Chondrocyte (in vitro differentiated cells): ENCODE results near the gene SRCIN1. TPM values are rescaled to one million over a fixed set of nuclear protein-coding genes. Genes with fewer than 3 reads are reported as not detected.

Experiments
- DNase-seq: peaks from one replicate; pipeline ENCODE4 v3.0.0; 2021; ENCODE audit warnings: mixed read lengths, low spot score
- H3K27ac Mint-ChIP-seq: one replicate; pipeline ENCODE4 v1.8.0; 2021; ENCODE audit warnings: mild to moderate bottlenecking, moderate library complexity, mixed read lengths; ENCODE audit not compliant: unreplicated experiment
- H3K27me3 Mint-ChIP-seq: 2 replicates; pipeline ENCODE4 v1.8.0; 2021; ENCODE audit warnings: low read depth, mixed read lengths
- H3K36me3 Mint-ChIP-seq: 2 replicates; pipeline ENCODE4 v1.8.0; 2021; ENCODE audit warnings: low read depth, mixed read lengths
- H3K4me1 Mint-ChIP-seq: 2 replicates; pipeline ENCODE4 v1.8.0; 2021; ENCODE audit warnings: low read depth, mild to moderate bottlenecking, mixed read lengths
- H3K4me3 Mint-ChIP-seq: one replicate; pipeline ENCODE4 v1.8.0; 2021; ENCODE audit warnings: mild to moderate bottlenecking, moderate library complexity, mixed read lengths; ENCODE audit not compliant: unreplicated experiment
- H3K9me3 Mint-ChIP-seq: 2 replicates; pipeline ENCODE4 v1.8.0; 2021; ENCODE audit warnings: low read depth, mixed read lengths
- total RNA-seq: library from RNA; stranded (reverse); gene quantifications from 3 replicates; pipeline ENCODE4 v1.2.1, GENCODE V29; 2021
- TF ChIP-seq, protein P1 (sequence below): fragments of 200-600 bp; sonication (generic); IDR thresholded peaks from 2 replicates; pipeline ENCODE4 v1.5.0; 2021; ENCODE audit warnings: antibody characterized with exemption, mild to moderate bottlenecking, moderate library complexity

Gene SRCIN1
- total RNA-seq, 1 donor from 2014 or later = 0.30 TPM

DNA sequence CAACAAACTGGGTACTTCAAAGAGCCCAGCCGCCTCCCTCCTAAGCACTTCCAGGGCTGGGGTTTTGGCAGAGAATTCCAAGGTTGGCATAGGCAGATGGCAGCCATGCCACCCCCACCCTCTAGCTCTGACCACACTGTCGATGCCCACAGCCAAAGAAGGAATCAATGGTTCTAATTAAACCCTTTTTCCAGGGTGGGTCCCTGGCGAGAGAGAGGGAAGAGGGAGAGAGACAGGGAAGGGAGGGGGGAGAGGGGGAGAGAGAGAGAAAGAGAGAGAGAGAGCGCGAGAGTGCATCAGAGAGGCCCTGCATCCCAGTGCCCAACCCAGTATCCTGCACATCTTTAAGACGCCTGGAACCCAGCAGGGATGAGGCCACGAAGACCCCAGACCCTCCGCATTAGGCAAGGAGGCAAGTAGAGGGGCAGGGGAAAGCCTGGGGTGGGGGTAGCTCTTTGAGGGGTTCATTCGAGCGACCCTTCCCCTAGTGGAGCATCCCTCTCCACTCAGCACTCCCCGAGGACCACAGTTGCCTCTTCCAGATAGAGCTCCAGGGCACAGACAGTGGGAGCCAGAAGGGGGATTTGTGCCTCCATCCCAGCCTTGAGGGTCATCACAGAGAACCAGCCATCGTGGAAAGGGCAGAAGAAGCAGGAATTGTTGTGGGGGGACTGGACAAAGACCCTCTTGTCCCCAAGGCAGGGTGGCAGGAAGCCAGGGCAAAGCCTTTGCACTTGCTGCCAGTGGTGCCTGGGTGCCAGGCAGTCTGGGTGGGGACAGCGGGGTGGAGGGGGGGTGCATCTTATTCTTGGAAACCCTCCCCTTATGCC lies 2.6 kb downstream of the SRCIN1 start:
- H3K9me3 Mint-ChIP-seq = no peaks in the 10 kb centered on the region
- no peak overlapping the region for H3K27ac Mint-ChIP-seq
- no peaks in the 10 kb centered on the region for H3K36me3 Mint-ChIP-seq
- peaks cover 12% of the 10 kb centered on the region for H3K4me1 Mint-ChIP-seq
- H3K4me3 Mint-ChIP-seq = no peak overlapping the region
- DNase-seq = no peak
- TF ChIP-seq, protein P1, sequence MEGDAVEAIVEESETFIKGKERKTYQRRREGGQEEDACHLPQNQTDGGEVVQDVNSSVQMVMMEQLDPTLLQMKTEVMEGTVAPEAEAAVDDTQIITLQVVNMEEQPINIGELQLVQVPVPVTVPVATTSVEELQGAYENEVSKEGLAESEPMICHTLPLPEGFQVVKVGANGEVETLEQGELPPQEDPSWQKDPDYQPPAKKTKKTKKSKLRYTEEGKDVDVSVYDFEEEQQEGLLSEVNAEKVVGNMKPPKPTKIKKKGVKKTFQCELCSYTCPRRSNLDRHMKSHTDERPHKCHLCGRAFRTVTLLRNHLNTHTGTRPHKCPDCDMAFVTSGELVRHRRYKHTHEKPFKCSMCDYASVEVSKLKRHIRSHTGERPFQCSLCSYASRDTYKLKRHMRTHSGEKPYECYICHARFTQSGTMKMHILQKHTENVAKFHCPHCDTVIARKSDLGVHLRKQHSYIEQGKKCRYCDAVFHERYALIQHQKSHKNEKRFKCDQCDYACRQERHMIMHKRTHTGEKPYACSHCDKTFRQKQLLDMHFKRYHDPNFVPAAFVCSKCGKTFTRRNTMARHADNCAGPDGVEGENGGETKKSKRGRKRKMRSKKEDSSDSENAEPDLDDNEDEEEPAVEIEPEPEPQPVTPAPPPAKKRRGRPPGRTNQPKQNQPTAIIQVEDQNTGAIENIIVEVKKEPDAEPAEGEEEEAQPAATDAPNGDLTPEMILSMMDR = no peak
- peaks cover 36% of the 10 kb centered on the region for H3K27me3 Mint-ChIP-seq

DNA sequence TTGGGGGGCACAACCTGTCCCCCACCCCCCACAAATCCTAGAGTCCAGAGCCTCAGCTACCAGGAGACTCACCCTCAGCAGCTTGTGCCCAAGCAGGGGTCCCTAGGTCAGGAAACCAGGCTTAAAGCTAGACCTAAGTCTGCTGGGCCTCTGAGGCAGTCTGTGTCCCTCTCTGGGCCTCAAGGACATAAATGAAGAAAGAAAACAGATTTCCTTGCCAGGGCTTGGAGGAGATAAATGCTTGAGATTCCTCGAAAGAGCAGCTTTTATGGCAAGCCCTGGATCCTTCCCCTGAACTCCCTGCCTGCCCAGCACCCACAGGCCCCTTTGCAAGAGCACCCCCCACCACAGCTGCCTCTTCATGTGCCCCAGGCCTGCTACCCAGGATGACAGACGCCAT lies 3.3 kb downstream of the SRCIN1 start:
- no peak overlapping the region for H3K4me3 Mint-ChIP-seq
- peaks cover 12% of the 10 kb centered on the region for H3K4me1 Mint-ChIP-seq
- TF ChIP-seq, protein P1 = no peak
- DNase-seq = no peak
- no peak overlapping the region for H3K27ac Mint-ChIP-seq
- no peaks in the 10 kb centered on the region for H3K9me3 Mint-ChIP-seq
- H3K27me3 Mint-ChIP-seq = peaks cover 35% of the 10 kb centered on the region
- H3K36me3 Mint-ChIP-seq = no peaks in the 10 kb centered on the region

DNA sequence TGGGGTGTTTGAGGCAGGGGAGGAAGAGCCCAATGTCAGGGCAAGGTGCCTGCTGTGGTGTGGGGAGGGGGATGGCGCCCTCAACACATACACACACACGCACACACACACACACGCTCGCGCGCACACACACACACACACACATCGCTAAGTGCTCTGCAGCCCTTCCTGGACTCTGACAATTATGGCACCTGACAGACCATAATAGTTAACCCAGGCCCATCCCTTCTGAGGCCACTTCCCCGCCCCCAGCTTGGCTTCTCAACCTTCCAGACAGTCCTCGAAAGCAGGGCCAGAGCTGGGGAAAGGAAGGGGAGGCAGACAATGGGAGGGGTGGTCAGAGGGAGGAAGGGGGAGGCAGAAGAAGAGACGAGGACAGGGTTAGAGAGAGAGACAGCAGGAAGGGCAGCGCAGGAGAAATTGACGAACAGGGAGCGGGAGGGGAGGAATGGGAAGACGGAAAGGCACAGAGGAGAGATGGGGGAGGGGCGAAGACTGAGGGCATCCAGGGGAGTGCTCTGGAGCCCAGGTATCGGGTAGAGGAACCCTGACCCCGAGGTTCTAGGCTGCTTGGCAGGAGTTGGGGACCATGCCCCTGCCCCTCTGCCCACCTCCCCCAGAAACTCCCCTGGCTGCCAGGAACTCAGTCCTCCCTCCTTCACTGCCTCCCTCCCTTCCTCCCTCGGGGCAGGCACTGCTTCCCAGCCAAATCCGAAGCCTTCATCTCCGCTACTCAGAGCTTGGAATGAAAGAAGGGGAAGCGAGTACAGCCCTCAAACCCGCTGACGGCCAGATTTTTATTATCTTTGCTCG lies 4.0 kb downstream of the SRCIN1 start:
- DNase-seq = no peak
- Mint-ChIP-seq H3K36me3 (no peaks in the 10 kb centered on the region), H3K27me3 (peaks cover 35% of the 10 kb centered on the region), H3K4me3 (no peak overlapping the region), H3K27ac (no peak overlapping the region), H3K4me1 (peaks cover 10% of the 10 kb centered on the region), H3K9me3 (no peaks in the 10 kb centered on the region)
- TF ChIP-seq, protein P1 = no peak

DNA sequence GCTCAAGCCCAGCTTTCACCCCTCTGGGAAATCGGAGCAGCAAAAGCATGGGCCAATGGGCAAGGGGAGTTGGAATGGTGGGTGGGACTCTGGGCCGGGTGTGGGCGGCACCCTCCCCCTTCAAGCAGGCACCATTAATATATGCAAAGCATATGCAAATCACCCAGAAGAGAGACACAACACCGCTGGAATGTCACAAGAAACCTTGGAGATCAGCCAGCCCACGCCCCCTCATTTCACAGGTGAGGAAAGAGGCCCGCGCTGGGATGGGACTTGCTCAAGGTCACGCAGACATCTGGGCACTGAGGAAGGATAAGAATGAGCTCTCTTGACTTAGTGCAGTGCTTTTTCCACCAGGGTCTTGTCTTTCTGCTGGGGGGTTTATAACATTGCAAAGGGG lies 4.8 kb downstream of the SRCIN1 start:
- no peak for DNase-seq
- TF ChIP-seq, protein P1 = no peak
- Mint-ChIP-seq H3K27me3 (peaks cover 40% of the 10 kb centered on the region), H3K4me1 (peaks cover 9% of the 10 kb centered on the region), H3K4me3 (no peak overlapping the region), H3K36me3 (no peaks in the 10 kb centered on the region), H3K9me3 (no peaks in the 10 kb centered on the region), H3K27ac (no peak overlapping the region)

DNA sequence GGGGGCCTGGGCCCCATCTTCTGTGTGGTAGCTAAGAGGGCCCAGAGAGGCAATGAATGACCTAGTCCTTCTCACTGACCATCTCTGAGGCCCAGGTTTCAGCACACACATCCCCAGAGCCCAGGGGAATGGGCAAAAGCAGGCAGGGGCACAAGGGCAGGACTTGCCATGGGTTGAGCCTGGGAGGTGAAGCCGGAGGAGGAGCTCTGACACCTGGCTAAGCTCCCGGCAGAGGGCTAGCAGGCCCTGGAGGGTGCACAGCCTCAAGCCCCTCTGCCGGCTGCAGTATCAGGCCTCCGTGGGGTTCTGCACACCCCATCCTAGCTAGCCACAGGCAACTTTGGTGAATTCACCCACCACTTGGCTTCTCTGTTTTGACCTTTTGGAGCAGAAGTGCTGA lies 5.3 kb downstream of the SRCIN1 start:
- Mint-ChIP-seq H3K27me3 (peaks cover 45% of the 10 kb centered on the region), H3K4me3 (no peak overlapping the region), H3K9me3 (no peaks in the 10 kb centered on the region), H3K27ac (no peak overlapping the region), H3K4me1 (peaks cover 9% of the 10 kb centered on the region), H3K36me3 (no peaks in the 10 kb centered on the region)
- DNase-seq = no peak
- TF ChIP-seq, protein P1 = no peak
